GM19238 (cell line): Measurements from ENCODE around the gene ZDHHC6.
"Not testable (repeated sequence)": the region's sequence is repeated elsewhere in the genome, so short reads cannot be mapped to it uniquely, and the experiment has no call there.

Experiments
- DNase-seq: peaks from one replicate; pipeline ENCODE4 v3.0.0; 2011; ENCODE audit warnings: low spot score; ENCODE audit not compliant: insufficient read length

The ZDHHC6 gene

GRCh38 chr10:112393341-112393740, 53.4 kb downstream of the ZDHHC6 start:
- DNase-seq, result no peak

- no peak for DNase-seq
These were observed 56.5 kb downstream of the ZDHHC6 start for GRCh38 chr10:112390125-112390703.

GRCh38 chr10:112389271-112389822, 57.4 kb downstream of the ZDHHC6 start:
- no peak for DNase-seq

GRCh38 chr10:112388548-112388947, 58.2 kb downstream of the ZDHHC6 start:
- no peak for DNase-seq

DNA sequence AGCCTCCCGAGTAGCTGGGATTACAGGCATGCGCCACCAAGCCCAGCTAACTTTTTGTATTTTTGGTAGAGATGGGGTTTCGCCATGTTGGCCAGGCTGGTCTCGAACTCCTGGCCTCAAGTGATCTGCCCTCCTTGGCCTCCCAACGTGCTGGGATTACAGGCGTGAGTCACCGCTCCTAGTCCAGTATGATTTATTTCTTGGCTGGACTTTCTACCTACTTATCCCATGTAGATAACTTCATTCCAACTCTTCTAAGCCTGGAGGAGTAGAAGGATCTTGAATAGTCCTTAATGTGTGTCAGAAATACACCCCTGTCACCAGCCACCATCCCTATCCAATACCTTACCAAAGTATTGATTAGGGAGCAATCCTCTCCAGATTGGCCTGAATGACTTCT, 58.7 kb downstream of the ZDHHC6 start:
- not testable (repeated sequence) for DNase-seq

- DNase-seq, result no peak
These were observed 61.5 kb downstream of the ZDHHC6 start for GRCh38 chr10:112385201-112385600.

DNA sequence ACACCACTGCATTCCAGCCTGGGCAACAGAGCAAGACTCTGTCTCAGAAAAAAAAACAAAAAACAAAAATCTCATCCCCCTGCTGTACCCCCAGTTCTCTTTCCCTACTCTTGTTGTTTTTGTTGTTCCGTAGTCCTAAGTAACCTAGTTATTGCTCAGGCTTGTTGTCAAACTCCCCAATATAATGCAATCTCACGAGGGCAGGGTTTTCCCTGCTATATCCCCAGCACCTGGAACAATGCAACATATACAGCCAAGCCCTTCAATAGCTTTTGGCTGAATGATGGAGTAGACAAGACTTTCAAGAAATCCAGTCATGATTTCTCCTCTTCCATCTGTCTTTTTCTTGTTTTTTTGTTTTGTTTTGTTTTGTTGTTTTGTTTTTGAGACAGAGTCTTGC, 62.6 kb downstream of the ZDHHC6 start:
- DNase-seq, result no peak

DNA sequence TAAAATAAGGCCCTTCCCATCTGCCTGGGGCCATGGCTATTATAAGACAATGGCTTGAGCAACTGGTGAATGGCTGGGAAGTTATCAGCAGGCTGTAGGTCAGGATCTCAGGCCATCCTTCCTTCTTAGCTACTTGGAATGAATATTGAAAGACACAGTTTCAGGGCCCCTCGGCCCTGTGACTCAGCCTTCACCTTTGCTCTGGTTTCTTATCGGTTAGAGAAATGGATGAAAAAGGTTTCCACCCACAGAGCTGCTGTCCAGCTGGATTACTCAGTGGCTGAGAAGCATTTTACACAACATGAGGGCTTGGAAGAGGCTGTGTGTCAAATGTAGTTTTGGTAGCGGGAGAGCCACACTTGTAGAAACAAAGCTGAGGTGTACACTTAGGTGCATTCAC, 63.4 kb downstream of the ZDHHC6 start:
- DNase-seq, result no peak

DNA sequence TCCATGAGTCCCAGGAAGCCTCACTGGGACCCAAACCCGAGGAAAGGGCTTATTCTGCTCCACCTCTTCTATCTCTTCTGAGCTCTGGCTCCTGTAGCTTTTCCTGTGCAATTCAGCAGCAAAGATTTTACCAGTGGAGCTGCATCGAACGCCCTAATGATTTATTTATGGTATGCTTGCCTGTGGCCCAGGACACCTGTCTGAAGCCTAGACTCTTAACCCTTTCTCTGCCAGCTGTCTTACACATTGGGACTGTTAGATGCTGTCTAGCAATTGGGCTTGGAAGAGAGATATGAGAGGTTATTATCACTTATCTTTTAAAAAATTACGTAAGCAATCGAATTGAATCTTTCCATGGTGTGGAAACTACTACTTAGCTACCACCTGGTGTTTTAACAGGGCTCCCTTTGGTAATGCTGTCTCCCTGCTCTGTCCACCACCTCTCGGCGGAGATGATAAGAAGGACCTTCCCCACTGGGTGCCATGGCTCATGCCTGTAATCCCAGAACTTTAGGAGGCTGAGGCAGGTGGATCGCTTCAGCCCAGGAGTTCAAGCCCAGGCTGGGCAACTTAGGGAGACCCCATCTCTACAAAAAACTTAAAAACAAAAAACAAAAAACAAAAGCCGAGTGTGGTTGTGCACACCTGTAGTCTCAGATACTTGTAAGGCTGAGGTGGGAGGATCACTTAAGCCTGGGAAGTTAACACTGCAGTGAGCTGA, 64.0 kb downstream of the ZDHHC6 start:
- no peak for DNase-seq
